KG1 (cell line): ENCODE data around the gene PPP1R16B.
"Not testable (repeated sequence)": the region's sequence is repeated elsewhere in the genome, so short reads cannot be mapped to it uniquely, and the experiment has no call there.

Experiments used
- DNase-seq: peaks from one replicate; lab custom pipeline; 2025; lab: John Stamatoyannopoulos, UW

PPP1R16B gene

DNA sequence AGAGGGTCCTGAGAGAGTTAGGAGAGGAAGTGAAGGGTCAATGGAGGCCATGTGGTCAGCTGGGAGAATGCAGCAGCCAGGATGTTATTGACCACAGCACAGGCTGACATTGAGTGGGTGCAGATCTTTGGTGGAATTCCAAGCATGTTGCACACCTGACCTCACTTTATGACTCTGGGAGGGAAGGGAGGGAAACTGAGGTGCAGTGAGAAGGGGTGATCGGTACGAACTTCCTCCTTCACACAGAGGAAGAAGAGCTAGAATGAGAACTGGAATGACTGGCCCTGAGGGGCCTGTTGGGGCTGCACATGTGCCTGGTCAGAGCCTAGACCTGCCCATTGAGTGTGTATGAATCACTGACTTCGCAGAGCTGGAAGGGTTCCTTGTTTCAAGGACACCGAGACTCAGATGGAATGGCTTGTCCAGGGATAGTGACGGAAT is 130.5 kb downstream of the PPP1R16B start:
- no peak for DNase-seq

DNA sequence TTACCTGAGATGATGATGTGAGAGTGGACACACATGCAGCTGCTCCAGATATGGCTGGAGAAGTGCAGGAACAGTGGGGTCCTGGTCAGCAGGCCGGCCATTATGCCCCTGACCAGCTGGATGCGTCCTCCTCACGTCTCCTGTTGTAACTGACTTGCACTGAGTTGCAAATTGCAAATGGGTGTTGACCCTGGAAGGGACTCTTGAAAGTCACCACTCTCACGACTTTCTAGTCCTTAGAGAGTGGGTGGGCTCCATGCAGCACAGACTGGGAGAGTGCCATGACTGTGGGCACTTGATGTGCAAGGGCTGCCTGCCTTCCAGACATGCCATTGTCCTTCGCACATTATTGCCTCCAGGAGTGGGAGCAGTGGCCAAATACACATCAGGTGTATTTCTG is 131.5 kb downstream of the PPP1R16B start:
- no peak for DNase-seq

DNA sequence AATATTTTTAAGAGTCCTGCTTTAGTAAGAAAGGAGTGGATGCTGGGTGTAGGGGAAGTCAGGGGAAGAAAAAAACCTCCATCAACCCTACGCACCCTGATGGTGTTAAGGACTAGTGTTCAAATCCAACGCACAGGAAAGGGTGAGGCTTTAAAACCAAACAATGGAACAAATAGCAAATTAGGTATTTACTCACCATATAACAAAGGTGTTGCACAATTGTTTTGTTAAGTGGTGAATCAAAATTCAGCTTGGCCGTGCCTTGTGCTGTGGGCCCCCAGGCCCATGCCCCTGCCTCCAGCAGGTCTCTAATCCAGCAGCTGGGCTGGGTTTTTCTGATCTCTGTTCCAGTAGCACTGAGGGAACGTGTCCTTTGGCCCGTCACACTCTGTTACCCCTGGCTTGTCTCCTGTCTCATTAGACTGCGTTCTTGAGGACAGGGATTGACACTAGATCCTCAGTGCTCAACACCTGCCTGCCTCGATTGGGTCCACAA is 132.5 kb downstream of the PPP1R16B start:
- no peak for DNase-seq

DNA sequence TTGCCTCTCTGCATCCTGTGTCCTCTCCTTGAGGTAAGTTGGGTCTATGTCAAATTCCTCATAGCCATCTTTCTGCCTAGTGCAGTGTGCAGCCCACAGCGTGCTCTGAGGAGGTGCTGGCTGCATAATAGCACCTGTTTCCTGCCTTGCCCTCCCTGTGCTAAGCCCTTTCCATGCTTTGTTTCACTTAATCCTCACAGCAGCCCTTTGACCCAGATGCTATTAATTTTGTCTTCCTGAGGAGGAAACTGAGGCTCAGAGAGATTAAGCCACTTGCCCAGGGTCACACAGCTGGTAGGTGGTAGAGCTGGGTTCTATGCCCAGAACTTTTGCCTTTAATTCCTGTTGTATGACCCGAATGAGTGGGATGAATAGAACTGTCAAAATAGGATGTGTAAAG is 134.2 kb downstream of the PPP1R16B start:
- DNase-seq, result no peak

DNA sequence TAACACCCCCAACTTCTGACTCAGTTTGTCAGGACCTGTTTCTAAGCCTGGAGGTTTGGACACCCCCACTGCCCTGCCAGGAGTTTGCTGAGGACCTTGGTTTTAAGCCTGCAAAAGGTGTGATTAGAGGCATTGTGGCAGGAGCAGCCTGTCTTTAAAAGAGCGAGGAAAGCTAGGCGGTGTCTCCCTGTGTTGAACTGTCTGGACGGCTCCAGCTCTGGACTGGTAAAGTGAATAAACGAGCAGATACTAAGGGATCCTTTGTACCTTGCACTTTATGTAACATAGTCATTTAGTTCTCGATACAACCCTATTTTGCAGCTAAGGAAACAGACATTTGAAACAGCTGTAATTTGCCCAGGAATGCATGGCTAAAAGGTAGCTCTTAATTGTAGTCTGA is 135.1 kb downstream of the PPP1R16B start:
- DNase-seq, result no peak

DNA sequence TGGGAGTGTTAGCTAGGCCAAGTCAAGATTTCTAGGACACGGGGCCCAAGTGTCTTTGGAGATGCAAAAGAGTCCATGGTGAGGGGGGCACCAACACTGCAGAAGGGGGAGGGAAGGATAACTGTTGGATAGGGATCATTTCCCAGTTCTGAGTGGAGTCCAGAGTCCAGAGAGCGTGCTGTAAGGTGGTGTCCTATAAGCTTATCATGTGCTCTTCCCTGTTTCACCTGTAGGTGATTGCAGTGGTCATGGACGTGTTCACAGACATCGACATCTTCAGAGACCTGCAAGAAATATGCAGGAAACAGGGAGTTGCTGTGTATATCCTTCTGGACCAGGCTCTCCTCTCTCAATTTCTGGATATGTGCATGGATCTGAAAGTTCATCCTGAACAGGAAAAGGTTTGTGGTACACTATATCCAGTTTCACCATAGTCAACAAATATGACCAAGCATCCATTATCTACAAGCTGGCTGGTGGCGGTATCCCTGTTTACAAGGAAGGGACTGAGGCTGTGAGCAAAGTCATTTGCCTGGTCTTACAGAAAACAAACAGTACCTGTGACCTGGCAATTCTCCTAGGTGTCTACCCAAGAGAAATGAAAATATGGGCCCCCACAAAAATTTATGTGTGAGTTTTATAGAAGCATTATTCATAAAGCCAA is 136.4 kb downstream of the PPP1R16B start:
- DNase-seq, result no peak

DNA sequence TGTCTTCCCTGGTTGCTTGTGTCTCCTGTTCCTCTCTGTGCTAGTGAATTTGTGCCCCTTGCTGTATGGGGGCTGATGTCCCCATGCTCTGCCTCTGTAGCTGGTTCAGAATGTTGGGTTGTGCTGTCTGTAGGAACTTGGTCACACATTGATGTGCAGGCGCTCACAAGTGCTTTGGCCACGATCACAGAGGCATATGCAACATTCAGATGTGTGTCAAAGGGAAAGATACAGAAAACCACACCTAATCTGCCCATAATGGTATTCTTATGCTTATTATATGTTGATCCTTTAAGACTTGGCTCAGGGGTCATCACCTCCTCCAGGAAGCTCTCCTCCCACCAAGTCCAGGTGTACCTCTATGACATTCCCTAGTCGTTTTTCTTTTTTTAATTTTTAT is 139.5 kb downstream of the PPP1R16B start:
- DNase-seq, result no peak

DNA sequence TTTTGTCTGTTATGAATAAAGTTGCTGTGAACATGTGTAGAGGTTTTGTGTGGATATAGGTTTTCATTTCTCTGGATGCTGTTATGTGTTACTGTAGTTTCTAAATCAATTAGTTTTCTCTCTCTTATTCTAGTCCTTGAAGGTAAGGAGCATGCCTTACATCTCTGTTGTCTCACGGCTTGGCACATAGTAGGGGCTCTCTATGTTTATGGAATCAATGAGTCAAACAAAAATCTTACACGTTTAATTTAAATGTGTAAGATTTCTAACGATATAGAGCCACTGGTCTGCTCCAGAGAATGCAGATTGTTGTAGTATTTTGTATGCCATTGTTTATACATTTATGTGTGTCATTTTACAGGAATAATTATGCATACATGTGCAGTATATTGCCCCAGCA is 141.3 kb downstream of the PPP1R16B start:
- DNase-seq, result no peak

DNA sequence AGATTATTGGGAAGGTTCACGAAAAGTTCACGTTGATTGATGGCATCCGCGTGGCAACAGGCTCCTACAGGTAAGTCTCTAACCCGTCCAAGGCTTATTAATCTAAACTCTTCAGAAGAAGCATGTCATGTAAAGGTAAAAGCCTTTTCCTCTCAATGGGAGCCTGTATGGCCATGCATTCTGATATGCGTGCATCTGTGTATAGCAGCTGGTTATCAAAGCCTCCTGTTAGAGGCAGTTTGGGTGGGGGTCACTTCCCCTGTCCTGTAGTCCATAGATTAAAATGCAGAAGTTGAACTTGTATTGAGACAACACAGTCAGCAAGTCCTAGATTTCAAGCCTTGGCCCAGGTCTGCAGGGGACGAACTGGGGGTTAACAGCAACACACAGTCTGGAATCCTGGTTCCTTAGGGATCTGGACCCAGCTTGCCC is 142.4 kb downstream of the PPP1R16B start:
- no peak for DNase-seq

DNA sequence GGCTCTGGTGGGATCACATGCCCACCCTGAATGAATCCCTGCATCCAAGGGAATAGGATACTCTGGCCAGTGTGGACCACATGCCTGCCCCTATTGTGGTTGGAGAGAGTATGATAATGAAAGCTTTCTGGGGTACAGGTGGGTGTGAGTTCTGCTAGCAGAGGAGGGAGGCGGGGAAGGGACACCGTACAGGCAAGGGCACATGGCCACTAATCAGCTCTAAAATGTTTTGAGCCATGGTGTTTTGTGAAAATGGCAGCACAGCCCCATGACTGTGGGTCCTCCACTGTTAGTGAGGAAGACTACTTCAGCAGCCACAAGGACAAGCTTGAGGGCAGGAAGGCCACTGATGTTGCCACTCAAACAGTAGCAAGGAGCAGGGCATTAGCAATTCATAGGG is 144.8 kb downstream of the PPP1R16B start:
- no peak for DNase-seq

DNA sequence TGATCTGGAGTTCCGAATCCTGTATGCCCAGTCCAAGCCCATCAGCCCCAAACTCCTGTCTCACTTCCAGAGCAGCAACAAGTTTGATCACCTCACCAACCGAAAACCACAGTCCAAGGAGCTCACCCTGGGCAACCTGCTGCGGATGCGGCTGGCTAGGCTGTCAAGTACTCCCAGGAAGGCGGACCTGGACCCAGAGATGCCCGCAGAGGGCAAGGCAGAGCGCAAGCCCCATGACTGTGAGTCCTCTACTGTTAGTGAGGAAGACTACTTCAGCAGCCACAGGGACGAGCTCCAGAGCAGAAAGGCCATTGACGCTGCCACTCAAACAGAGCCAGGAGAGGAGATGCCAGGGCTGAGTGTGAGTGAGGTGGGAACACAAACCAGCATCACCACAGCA is 146.1 kb downstream of the PPP1R16B start:
- DNase-seq, result no peak

DNA sequence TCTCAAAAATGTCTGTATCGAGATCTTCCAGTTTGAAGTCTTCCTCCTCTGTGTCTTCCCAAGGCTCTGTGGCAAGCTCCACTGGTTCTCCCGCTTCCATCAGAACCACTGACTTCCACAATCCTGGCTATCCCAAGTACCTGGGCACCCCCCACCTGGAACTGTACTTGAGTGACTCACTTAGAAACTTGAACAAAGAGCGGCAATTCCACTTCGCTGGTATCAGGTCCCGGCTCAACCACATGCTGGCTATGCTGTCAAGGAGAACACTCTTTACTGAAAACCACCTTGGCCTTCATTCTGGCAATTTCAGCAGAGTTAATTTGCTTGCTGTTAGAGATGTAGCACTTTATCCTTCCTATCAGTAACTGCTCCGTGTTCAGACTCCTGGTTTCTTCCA is 146.7 kb downstream of the PPP1R16B start:
- no peak for DNase-seq

DNA sequence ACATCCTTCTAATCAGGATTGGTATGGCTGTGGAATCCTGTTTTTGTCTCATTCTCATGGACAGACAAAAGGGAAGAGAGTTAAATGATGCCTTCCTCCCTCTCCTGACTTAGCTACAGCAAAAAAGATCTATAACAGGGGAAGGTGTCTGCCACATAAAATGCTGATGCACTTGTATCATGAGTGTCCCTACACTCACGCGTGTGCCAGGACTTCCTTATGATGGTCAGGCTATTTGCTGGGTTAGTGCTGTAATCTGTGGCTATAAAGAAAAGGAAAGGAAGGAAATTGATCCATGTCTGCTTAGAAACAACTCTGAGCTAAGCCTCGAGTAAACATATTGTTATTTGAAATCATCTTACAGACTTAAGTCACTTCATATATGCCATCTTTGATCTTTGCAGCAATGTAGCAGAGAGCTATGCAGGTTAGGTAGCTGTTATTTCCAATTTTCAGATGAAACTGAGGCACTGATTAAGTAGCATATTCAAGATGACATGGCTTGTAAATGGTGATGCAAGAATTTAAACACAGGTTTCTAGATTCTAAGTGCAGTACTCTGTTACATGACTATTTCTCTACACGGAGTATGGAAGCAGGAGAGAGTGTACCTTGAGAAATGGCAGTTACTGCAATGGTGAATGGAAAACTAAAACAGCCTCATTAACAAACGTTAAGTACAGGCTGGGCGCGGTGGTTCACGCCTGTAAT is 148.3 kb downstream of the PPP1R16B start:
- DNase-seq, result no peak

DNA sequence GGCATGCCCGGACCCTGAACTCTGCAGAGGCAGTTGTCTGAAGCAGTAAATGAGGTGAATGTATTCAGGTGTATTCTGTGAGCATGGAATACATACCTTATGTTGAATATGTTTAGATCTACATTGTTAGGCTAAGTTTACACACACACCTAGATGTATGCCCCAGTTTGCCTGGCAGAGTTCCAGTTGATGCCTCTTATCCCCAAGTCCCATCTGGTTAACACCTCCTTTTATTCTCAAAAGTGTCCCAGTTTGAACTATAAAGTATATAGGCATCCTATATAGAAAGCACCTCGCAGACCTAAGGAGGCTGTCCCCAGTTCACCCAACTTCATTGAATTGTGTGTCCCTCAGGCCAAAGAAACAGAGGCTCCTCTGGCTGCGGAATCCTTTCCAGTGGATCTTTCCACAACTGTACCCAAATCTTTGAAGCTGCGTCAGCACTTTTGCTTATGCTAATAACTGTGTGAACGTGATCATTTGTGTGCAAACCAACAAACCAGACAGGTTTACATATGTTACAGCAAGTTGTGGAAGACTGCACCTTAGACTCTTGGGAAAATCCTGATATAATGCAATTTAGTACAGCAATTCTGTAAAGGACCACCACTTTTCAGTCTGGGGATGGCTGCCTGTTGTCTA is 151.9 kb downstream of the PPP1R16B start:
- DNase-seq, result no peak

DNA sequence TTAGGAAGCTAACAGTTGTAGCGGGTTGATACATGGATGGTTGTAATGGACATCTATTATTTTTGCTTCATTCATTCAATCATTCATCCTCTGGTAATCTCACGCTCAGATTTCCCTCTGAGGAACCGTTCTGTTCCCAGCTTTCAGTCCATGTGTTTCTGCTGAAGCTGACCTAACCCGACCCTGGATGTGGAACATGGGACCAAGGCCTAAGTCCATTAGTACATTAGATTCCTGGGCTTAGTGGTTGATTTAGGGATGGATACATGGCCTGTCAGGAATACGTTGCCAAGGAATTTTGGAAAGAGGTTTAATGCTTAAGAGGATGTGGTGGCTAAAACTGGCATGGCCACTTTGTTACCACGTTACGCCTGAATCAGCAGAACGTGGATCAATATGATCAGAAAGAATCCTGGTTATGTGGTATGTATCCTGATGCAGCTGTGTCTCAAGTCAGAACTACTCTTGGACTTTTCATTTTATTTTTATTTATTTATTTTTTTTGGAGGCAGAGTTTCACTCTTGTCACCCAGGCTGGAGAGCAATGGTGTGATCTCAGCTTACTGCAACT is 152.5 kb downstream of the PPP1R16B start:
- DNase-seq, result no peak

DNA sequence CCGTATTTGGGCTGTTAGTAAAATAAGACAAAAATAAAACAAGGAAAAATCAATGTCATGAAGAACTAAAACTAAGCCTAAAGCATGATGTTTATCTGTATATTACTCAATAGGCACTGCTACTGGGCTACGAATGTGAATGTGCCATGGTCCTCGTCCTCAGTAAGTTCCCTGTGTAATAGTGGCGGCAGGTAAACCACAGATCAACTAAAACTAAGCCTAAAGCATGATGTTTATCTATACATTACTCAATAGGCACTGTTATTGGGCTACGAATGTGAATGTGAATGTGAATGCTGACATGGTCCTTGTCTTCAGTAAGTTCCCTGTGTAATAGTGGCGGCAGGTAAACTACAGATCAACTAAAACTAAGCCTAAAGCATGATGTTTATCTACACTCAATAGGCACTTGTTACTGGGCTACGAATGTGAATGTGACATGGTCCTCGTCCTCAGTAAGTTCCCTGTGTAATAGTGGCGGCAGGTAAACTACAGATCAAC is 154.7 kb downstream of the PPP1R16B start:
- not testable (repeated sequence) for DNase-seq

DNA sequence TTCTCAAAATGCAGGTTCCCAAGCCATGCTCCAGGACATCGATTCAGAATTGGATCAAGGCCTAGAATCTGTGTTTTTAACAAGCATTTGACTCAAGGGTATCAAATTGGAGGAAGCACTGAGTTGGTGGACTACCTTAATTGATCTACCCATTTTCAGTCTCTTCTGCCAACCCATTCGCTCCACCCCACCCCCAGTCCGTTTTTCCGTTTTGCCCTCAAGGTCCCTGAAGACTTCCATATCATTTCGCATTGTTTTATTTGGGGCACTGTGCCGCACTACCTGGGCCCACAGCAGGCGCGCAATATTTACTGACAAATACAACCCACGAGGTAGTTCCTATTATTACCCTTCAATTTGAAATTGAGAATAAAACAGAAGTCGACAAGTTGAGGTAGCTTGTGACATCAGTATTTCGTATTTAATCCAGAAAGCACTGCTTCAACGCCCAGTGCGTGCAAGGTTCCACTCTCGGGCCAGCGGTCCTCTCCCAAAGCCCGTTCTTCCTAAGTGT is 156.1 kb downstream of the PPP1R16B start:
- no peak for DNase-seq

DNA sequence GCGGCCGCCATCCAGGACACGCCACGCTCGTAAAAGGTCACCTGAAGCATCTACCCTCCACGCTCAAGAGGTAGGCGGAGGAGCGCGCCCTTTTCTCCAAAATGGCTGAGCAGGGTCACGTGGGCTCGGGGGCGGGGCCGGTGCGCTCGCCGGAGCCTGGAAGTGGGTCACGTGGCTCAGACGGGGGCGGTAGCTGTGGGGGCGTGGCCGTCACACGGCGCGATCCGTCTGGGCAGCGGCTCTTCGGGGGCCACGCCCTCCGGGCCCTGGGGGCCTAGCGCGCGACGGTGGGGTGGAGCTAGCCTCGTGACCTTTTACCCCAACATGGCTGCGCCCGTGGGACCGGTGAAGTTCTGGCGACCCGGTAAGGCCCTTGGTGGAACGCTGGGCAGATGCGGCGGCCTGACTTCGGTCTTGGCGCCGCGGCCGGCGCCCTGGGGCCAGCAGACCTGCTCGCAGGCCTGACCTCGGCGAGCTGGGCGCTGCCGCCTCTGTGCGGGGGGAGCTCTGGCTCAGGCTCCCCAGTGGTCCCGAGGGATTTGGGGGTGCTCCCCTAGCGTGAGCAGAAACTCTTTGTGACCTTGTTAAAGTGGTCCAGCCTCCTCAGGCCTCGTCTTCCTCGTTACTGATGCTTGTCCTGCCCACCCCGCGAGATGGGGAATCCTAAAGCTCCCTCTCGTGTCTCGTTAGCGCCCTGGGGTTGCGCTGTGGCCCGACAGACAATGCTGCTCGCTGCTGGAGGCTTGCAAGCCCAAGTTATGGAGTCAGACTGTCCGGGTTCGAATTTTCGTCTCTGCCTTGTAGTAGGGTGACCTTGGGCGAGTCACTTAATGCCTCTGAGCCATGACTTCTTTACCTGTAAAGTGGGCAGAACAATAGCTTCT is 156.8 kb downstream of the PPP1R16B start, which contains the start of gene DHX35:
TSS of gene DHX35 (plus strand) at position 301 of the 884 bp plus-strand sequence. CDS start at position 325, 24 bp downstream.
- peak; percentile 94 for DNase-seq

DNA sequence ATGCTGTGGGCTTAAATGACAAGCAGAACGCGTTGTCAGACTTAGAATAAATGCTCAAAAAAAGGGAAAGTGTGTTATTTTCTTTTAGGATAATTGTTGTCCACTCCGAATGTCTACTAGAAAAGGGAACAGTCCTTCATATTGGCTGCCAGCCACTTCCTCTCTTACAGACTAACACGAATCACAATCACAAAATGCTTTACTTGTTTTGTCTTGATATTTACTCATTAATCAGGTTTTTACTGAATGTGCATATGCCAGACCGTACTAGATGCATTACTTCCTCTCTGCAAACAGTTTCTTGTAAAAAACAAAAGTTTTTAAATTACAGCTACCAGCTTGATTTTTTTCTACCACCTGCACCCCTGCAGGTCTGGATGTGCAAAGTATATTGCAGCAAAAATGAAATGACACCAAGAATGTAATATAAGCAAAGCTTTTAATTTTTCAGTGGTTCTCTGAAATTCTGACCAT is 157.5 kb downstream of the PPP1R16B start:
- no peak for DNase-seq

DNA sequence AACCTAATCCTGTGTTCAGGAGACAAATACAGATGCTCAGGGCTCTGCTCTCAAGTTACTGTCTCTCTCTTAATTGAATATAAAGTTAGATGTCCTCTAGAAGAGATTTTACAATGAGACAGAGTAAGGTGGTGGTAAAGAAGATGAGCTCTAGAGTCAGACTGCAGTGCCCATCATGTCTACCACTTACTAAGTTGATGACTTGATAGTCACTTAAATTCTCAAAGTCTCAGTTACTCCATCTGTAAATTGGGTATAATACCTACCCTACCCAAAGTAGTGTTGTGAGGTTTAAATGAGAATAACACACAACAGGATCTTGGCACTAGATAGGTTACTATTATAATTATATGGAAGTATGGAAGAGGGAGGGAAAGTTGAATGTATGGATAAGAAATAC is 158.2 kb downstream of the PPP1R16B start:
- DNase-seq, result no peak

DNA sequence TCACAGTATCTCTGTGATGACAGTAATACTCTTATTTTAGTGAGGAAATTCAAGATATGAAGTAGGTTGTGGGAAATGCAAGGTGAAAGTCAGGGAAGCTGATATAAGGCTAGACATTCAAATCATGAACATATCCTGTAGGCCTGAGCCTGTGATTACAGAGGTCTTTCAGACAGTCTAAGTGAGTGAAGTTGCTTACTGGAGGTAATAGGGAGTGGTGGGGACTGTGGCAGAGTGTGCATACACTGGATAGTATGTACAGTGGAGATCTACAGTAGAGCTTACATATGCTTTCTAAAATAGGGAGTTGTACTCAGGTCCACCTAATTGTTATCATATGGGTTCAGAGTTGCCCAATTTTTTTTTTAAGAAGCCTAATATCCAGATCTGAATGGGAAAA is 159.8 kb downstream of the PPP1R16B start:
- no peak for DNase-seq
